GM21526 (cell line): ENCODE measurements around the gene PSMD2.

Experiments
- ATAC-seq: cut with Tn5 transposase; IDR thresholded peaks from one replicate; pipeline ENCODE4 v1.9.1; 2021; ENCODE audit warnings: moderate library complexity; ENCODE audit not compliant: unreplicated experiment, low FRiP score

The PSMD2 gene

DNA sequence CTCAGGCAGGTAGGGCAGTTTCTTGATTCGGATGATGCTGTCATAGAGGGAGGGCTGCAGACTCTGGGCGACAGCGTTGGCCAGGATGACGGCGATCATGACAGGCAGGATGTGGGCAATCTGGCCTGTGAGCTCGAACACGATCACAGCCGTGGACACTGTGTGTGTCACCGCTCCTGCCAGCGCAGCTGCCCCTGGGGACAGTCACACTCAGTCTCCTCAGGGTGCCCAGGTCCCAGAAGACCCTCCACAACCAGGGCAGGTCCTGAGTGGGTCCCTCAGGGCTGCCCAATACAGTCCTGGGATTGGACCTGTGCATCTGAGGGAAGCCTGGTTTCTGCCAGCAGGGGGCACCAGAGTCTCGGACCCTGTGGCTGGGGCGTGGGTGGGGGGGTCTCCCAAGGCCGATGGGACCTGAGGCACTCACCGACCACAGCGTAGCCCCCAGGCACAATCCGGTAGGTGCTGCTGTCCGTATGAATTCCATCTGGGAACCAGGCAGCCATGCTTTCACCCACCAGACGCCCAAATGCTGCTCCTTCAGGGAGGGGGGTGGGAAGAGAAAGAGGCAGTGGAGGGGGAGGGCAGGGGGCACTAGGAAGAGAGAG, 55.2 kb downstream of the PSMD2 start:
- ATAC-seq, result no peak

DNA sequence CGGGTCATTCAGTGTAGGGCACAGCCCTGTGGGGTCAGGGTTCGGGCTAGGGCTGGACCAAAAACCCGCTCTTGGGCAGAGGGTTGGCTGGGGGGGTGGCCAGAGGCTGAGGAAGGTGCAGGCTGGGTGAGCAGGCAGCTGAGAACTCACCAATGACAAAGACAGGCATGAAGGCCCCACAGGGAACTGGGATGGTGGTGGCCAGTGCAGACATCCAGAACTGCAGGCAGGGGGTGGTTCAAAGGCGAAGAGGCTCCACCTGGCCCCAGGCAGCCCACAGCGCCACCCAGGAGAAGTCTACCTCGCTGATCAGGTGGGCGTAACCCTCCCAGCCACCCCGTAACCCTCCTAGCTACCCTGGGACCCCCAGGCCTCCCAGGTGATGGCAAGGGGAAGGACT, 55.7 kb downstream of the PSMD2 start:
- no peak for ATAC-seq

DNA sequence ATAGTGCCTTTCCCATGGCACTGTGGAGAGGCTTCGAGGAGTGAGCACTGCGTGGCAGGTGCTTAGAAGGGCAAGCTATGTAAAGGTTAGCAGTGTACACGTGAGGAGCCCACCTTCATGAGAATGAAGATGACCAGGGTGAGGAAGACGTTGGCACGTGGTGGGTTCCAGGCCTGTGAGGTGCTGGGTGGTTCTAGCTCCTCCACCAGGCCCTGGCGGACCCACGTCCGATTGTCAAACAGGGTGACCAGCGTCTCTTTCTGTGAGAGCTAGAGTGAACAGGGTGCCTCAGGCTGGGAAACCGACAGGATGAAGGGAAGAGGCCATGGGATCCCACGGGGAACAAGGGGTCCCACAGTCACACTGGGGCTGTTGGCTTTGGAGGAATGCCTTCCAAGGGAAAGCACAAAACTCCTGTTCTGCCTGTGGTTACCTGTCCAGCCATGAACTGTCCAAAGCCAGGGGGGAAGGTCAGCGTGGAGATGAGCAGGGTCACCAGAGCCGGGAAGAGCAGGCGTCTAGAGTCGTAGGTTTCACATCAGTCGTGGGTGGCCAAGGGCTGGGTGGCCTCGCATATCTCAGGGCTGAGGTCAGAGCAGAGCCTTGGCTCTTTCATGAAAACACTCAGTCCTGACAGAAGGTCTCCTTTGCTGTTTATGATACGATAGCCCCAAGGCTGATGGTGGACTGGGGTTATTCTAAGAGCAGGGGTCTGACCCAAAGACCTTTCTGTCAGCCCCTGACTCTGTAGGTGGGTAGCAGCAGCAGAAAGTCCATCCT, 56.4 kb downstream of the PSMD2 start:
- ATAC-seq, result no peak

DNA sequence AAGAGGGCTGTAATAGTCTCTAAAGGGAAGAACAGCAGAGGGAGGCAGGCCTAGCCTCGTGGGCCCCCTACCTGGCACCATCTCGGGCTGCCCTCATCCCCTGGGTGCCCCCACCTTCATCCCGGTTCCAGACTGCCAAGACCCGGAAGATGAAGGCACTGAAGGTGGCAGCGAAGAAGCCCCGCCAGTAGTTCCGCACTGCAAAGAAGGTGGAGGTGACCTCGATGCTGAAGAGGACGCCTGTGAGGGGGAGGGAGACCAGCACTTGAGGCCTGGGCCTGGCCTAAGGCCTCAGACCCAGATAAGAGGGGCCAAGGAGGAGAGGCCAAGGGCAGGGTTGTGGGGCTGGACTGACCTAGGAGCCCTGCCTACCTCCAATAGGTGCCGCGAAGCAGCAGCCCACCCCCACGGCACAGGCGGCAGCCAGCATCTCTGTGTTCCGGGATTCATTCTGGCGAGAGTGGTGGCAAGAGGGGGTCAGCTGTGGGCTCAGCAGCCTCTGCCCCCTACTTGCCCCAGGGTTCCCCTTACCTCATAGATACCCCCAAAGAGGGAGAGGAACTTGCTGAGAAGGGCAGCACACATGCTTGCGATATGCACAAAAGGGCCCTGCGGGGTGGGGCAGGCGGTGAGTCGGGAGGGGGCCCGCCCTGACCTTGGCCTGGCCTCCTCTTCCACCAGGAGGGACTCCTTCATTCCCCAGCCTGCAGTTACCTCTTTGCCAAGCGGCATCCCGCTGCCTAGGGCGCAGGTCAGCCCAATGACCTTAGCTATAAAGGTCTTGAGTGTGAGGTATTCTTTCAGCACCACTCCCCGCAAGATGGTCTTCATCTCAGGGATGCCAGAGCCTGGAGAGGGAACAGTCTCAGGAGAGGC, 58.4 kb downstream of the PSMD2 start:
- no peak for ATAC-seq

DNA sequence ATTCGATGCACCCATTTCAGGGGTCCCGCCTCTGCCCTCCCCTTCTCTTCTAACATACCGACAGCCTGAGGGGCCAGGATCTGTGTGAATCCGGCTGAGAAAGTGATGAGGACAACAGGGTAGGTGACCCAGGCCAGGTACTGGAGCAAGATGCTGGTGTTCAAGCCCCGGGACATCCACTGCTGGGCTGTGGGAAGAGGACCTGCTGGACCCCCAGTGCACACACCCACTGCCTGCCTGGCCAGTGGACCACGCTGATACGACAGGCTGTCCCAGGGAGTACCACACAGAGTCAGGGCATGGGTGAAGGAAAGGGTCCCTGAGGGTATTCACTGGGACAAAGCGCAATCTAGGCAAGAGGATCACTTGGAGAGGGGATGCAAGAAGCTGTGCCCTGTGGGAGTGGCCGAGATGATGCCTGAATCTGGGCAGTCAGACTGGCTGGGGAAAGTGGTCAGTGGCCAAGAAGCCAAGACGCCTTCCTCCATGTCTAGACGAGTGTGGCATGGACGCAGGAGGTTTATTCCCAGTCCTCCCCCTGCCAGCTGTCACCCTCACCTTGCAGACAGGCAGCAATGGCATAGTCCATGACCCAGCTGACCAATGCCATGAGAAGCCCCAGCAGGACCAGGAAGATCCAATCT, 59.2 kb downstream of the PSMD2 start:
- ATAC-seq, result no peak
